ENCODE results near the gene ARHGEF38.

Gene ARHGEF38

GRCh38 chr4:105598787-105599186 is 46.4 kb downstream of the ARHGEF38 start:
- DNase-seq (ENCODE audit: low spot score): no peak
- Histone ChIP-seq H2BK12ac (ENCODE audit: low read length) (no peak overlapping the region), H2BK15ac (ENCODE audit: low read length) (no peak overlapping the region), H3K9ac (ENCODE audit: low read depth, low read length, poor library complexity) (no peak overlapping the region), H3K79me1 (ENCODE audit: low read depth, low read length) (no peaks in the 10 kb centered on the region), H3K4me2 (ENCODE audit: insufficient read depth, low read length, poor library complexity, severe bottlenecking) (no peak overlapping the region), H2BK5ac (ENCODE audit: low read length) (no peak overlapping the region), H3K18ac (ENCODE audit: low read length) (no peak overlapping the region), H3K36me3 (replicated peaks in 1 of 2; ENCODE audit: control insufficient read depth in 2 of 2, insufficient read depth in 2 of 2, low read length in 2 of 2) (no peaks in the 10 kb centered on the region), H3K14ac (ENCODE audit: low read length) (no peak overlapping the region), H3K4me1 (ENCODE audit: control insufficient read depth in 2 of 2, insufficient read depth in 1 of 2, low read depth in 1 of 2, low read length in 2 of 2) (peaks cover 0 to 5% of the 10 kb centered on the region in 2 donors), H3K27me3 (ENCODE audit: control insufficient read depth in 3 of 3, insufficient read depth in 3 of 3, low read depth in 1 of 3, low read length in 3 of 3) (peaks cover 0 to 58% (median 0%) of the 10 kb centered on the region in 3 experiments), H2BK120ac (ENCODE audit: low read depth, low read length) (no peak overlapping the region), H3K23ac (ENCODE audit: low read depth, low read length, poor library complexity) (no peak overlapping the region), H3K4ac (ENCODE audit: low read length) (no peak overlapping the region), H2AK5ac (ENCODE audit: low read depth, low read length) (no peak overlapping the region), H4K8ac (ENCODE audit: low read depth, low read length) (no peak overlapping the region), H3K4me3 (ENCODE audit: low read length in 2 of 2) (no peak overlapping the region), H2AFZ (ENCODE audit: low read length) (no peak overlapping the region), H3K9me3 (replicated peaks in 1 of 2; ENCODE audit: control insufficient read depth in 2 of 2, insufficient read depth in 1 of 2, low read depth in 1 of 2, low read length in 2 of 2) (no peaks in the 10 kb centered on the region), H3K27ac (replicated peaks; ENCODE audit: low read length) (no peak overlapping the region), H4K91ac (ENCODE audit: low read depth, low read length, poor library complexity) (no peak overlapping the region)
- no CpG with 5 or more reads among the region's 1 CpG for WGBS, 2 donors (ENCODE audit: extremely low coverage in 2 of 2, insufficient read length in 2 of 2, insufficient replicate concordance in 1 of 2)

GRCh38 chr4:105599482-105599881 is 47.1 kb downstream of the ARHGEF38 start:
- Histone ChIP-seq H3K27me3 (ENCODE audit: control insufficient read depth in 3 of 3, insufficient read depth in 3 of 3, low read depth in 1 of 3, low read length in 3 of 3) (peaks cover 0 to 58% (median 0%) of the 10 kb centered on the region in 3 experiments), H3K36me3 (replicated peaks in 1 of 2; ENCODE audit: control insufficient read depth in 2 of 2, insufficient read depth in 2 of 2, low read length in 2 of 2) (no peaks in the 10 kb centered on the region), H2AFZ (ENCODE audit: low read length) (no peak overlapping the region), H2BK15ac (ENCODE audit: low read length) (no peak overlapping the region), H3K18ac (ENCODE audit: low read length) (no peak overlapping the region), H2BK12ac (ENCODE audit: low read length) (no peak overlapping the region), H3K4me2 (ENCODE audit: insufficient read depth, low read length, poor library complexity, severe bottlenecking) (no peak overlapping the region), H4K91ac (ENCODE audit: low read depth, low read length, poor library complexity) (no peak overlapping the region), H3K9me3 (replicated peaks in 1 of 2; ENCODE audit: control insufficient read depth in 2 of 2, insufficient read depth in 1 of 2, low read depth in 1 of 2, low read length in 2 of 2) (no peaks in the 10 kb centered on the region), H3K9ac (ENCODE audit: low read depth, low read length, poor library complexity) (no peak overlapping the region), H3K4me3 (ENCODE audit: low read length in 2 of 2) (no peak overlapping the region), H3K14ac (ENCODE audit: low read length) (no peak overlapping the region), H3K23ac (ENCODE audit: low read depth, low read length, poor library complexity) (no peak overlapping the region), H2AK5ac (ENCODE audit: low read depth, low read length) (no peak overlapping the region), H2BK5ac (ENCODE audit: low read length) (no peak overlapping the region), H3K79me1 (ENCODE audit: low read depth, low read length) (no peaks in the 10 kb centered on the region), H3K27ac (replicated peaks; ENCODE audit: low read length) (no peak overlapping the region), H4K8ac (ENCODE audit: low read depth, low read length) (no peak overlapping the region), H3K4me1 (ENCODE audit: control insufficient read depth in 2 of 2, insufficient read depth in 1 of 2, low read depth in 1 of 2, low read length in 2 of 2) (peaks cover 0 to 5% of the 10 kb centered on the region in 2 donors), H3K4ac (ENCODE audit: low read length) (no peak overlapping the region), H2BK120ac (ENCODE audit: low read depth, low read length) (no peak overlapping the region)
- WGBS, 2 donors (ENCODE audit: extremely low coverage in 2 of 2, insufficient read length in 2 of 2, insufficient replicate concordance in 1 of 2): no CpG with 5 or more reads among the region's 3 CpGs
- no peak for DNase-seq (ENCODE audit: low spot score)

GRCh38 chr4:105599932-105600655 is 47.7 kb downstream of the ARHGEF38 start:
- Histone ChIP-seq H2BK5ac (ENCODE audit: low read length) (no peak overlapping the region), H3K4me2 (ENCODE audit: insufficient read depth, low read length, poor library complexity, severe bottlenecking) (no peak overlapping the region), H3K18ac (ENCODE audit: low read length) (no peak overlapping the region), H3K36me3 (replicated peaks in 1 of 2; ENCODE audit: control insufficient read depth in 2 of 2, insufficient read depth in 2 of 2, low read length in 2 of 2) (no peaks in the 10 kb centered on the region), H3K79me1 (ENCODE audit: low read depth, low read length) (no peaks in the 10 kb centered on the region), H2AK5ac (ENCODE audit: low read depth, low read length) (no peak overlapping the region), H3K4ac (ENCODE audit: low read length) (no peak overlapping the region), H3K4me1 (ENCODE audit: control insufficient read depth in 2 of 2, insufficient read depth in 1 of 2, low read depth in 1 of 2, low read length in 2 of 2) (peaks cover 0 to 5% of the 10 kb centered on the region in 2 donors), H3K4me3 (ENCODE audit: low read length in 2 of 2) (no peak overlapping the region), H3K9ac (ENCODE audit: low read depth, low read length, poor library complexity) (no peak overlapping the region), H3K27me3 (ENCODE audit: control insufficient read depth in 3 of 3, insufficient read depth in 3 of 3, low read depth in 1 of 3, low read length in 3 of 3) (peaks cover 0 to 56% (median 0%) of the 10 kb centered on the region in 3 experiments), H3K27ac (replicated peaks; ENCODE audit: low read length) (no peak overlapping the region), H4K91ac (ENCODE audit: low read depth, low read length, poor library complexity) (no peak overlapping the region), H4K8ac (ENCODE audit: low read depth, low read length) (no peak overlapping the region), H3K23ac (ENCODE audit: low read depth, low read length, poor library complexity) (no peak overlapping the region), H3K14ac (ENCODE audit: low read length) (no peak overlapping the region), H2BK15ac (ENCODE audit: low read length) (no peak overlapping the region), H3K9me3 (replicated peaks in 1 of 2; ENCODE audit: control insufficient read depth in 2 of 2, insufficient read depth in 1 of 2, low read depth in 1 of 2, low read length in 2 of 2) (no peaks in the 10 kb centered on the region), H2BK120ac (ENCODE audit: low read depth, low read length) (no peak overlapping the region), H2BK12ac (ENCODE audit: low read length) (no peak overlapping the region), H2AFZ (ENCODE audit: low read length) (no peak overlapping the region)
- WGBS, 2 donors (ENCODE audit: extremely low coverage in 2 of 2, insufficient read length in 2 of 2, insufficient replicate concordance in 1 of 2): no CpG with 5 or more reads among the region's 3 CpGs
- no peak for DNase-seq (ENCODE audit: low spot score)

GRCh38 chr4:105600951-105601350 is 48.5 kb downstream of the ARHGEF38 start:
- H3K9ac ChIP-seq (ENCODE audit: low read depth, low read length, poor library complexity): no peak overlapping the region
- DNase-seq (ENCODE audit: low spot score): no peak
- H2BK15ac ChIP-seq (ENCODE audit: low read length): no peak overlapping the region
- no peaks in the 10 kb centered on the region for H3K9me3 ChIP-seq (replicated peaks in 1 of 2; ENCODE audit: control insufficient read depth in 2 of 2, insufficient read depth in 1 of 2, low read depth in 1 of 2, low read length in 2 of 2)
- no peak overlapping the region for H2BK12ac ChIP-seq (ENCODE audit: low read length)
- H3K4ac ChIP-seq (ENCODE audit: low read length): no peak overlapping the region
- no peak overlapping the region for H2BK120ac ChIP-seq (ENCODE audit: low read depth, low read length)
- no peak overlapping the region for H2BK5ac ChIP-seq (ENCODE audit: low read length)
- peaks cover 0 to 5% of the 10 kb centered on the region in 2 donors for H3K4me1 ChIP-seq (ENCODE audit: control insufficient read depth in 2 of 2, insufficient read depth in 1 of 2, low read depth in 1 of 2, low read length in 2 of 2)
- no peak overlapping the region for H3K23ac ChIP-seq (ENCODE audit: low read depth, low read length, poor library complexity)
- H3K27me3 ChIP-seq (ENCODE audit: control insufficient read depth in 3 of 3, insufficient read depth in 3 of 3, low read depth in 1 of 3, low read length in 3 of 3): peaks cover 0 to 63% (median 0%) of the 10 kb centered on the region in 3 experiments
- H3K4me2 ChIP-seq (ENCODE audit: insufficient read depth, low read length, poor library complexity, severe bottlenecking): no peak overlapping the region
- H2AK5ac ChIP-seq (ENCODE audit: low read depth, low read length): no peak overlapping the region
- H3K4me3 ChIP-seq (ENCODE audit: low read length in 2 of 2): no peak overlapping the region
- H3K18ac ChIP-seq (ENCODE audit: low read length): no peak overlapping the region
- H3K27ac ChIP-seq (replicated peaks; ENCODE audit: low read length): no peak overlapping the region
- no peak overlapping the region for H4K91ac ChIP-seq (ENCODE audit: low read depth, low read length, poor library complexity)
- no CpG with 5 or more reads among the region's 1 CpG for WGBS, 2 donors (ENCODE audit: extremely low coverage in 2 of 2, insufficient read length in 2 of 2, insufficient replicate concordance in 1 of 2)
- no peaks in the 10 kb centered on the region for H3K36me3 ChIP-seq (replicated peaks in 1 of 2; ENCODE audit: control insufficient read depth in 2 of 2, insufficient read depth in 2 of 2, low read length in 2 of 2)
- H2AFZ ChIP-seq (ENCODE audit: low read length): no peak overlapping the region
- no peak overlapping the region for H3K14ac ChIP-seq (ENCODE audit: low read length)
- no peak overlapping the region for H4K8ac ChIP-seq (ENCODE audit: low read depth, low read length)
- H3K79me1 ChIP-seq (ENCODE audit: low read depth, low read length): no peaks in the 10 kb centered on the region
